Fibroblast of lung (primary cell): ENCODE measurements around the gene GSG1L.

Experiments
- EZH2 ChIP-seq: IDR thresholded peaks from 2 replicates; pipeline ENCODE4 v1.5.1; 2012; ENCODE audit warnings: low read length, control low read depth, mild to moderate bottlenecking; ENCODE audit errors: missing control alignments
- TF ChIP-seq, protein P1 (sequence below), 2 donors: IDR thresholded peaks in 1 of 2; conservative IDR thresholded peaks in 1 of 2; 1 replicate in 1 of 2; 2 replicates in 1 of 2; pipeline ENCODE4 v1.5.1; 2011 to 2012; ENCODE audit warnings: low read length in 2 of 2, control low read depth in 1 of 2, inconsistent platforms in 1 of 2, low read depth in 1 of 2, mild to moderate bottlenecking in 1 of 2

- TF ChIP-seq, protein P1, sequence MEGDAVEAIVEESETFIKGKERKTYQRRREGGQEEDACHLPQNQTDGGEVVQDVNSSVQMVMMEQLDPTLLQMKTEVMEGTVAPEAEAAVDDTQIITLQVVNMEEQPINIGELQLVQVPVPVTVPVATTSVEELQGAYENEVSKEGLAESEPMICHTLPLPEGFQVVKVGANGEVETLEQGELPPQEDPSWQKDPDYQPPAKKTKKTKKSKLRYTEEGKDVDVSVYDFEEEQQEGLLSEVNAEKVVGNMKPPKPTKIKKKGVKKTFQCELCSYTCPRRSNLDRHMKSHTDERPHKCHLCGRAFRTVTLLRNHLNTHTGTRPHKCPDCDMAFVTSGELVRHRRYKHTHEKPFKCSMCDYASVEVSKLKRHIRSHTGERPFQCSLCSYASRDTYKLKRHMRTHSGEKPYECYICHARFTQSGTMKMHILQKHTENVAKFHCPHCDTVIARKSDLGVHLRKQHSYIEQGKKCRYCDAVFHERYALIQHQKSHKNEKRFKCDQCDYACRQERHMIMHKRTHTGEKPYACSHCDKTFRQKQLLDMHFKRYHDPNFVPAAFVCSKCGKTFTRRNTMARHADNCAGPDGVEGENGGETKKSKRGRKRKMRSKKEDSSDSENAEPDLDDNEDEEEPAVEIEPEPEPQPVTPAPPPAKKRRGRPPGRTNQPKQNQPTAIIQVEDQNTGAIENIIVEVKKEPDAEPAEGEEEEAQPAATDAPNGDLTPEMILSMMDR (conservative IDR thresholded peaks at IDR 0.05 in 1 of 2, IDR thresholded peaks at IDR 0.05 in 1 of 2; ENCODE audit: low read depth in 1 of 2, low read length in 2 of 2) = no peak
- no peak for TF ChIP-seq EZH2
Observed at GRCh38 chr16:27843800-27844199, 219.7 kb downstream of the GSG1L start.
